Transverse colon (tissue), 4 donors: ENCODE measurements around the gene CCDC88C. TPM values are rescaled to one million over a fixed set of nuclear protein-coding genes. Genes with fewer than 3 reads are reported as not detected.

ENCODE experiments used
- DNase-seq: peaks from one replicate; pipeline ENCODE4 v3.0.0-alpha.2; 2019
- H3K27ac ChIP-seq, 4 donors: fragments of 200-600 bp; sonication (generic); 2 replicates each; pipeline ENCODE4 v1.5.1; 2016 to 2018; ENCODE audit warnings: inconsistent platforms in 4 of 4
- H3K27me3 ChIP-seq: fragments of 200-600 bp; sonication (generic); 2 replicates; pipeline ENCODE4 v1.5.1; 2017; ENCODE audit warnings: inconsistent platforms
- H3K36me3 ChIP-seq, 4 donors: fragments of 200-600 bp; sonication (generic); 2 replicates each; pipeline ENCODE4 v1.5.1; 2017 to 2019; ENCODE audit warnings: inconsistent platforms in 4 of 4
- H3K4me1 ChIP-seq, 4 donors: fragments of 200-600 bp; sonication (generic); 2 replicates each; pipeline ENCODE4 v1.5.1; 2017 to 2020; ENCODE audit warnings: inconsistent platforms in 4 of 4
- H3K4me3 ChIP-seq, 4 donors: fragments of 200-600 bp; sonication (generic); 1 replicate in 1 of 4; 2 replicates in 3 of 4; pipeline versions ENCODE4 v1.5.1 to v1.6.1; 2017 to 2019; ENCODE audit warnings: inconsistent platforms in 4 of 4
- H3K9me3 ChIP-seq, 2 donors: fragments of 200-600 bp; sonication (generic); 2 replicates each; pipeline ENCODE4 v1.5.1; 2017 to 2019; ENCODE audit warnings: inconsistent platforms in 2 of 2
- EP300 ChIP-seq: sonication (generic); formaldehyde crosslinking; IDR thresholded peaks from one replicate; pipeline ENCODE4 v1.6.1; 2017; ENCODE audit warnings: antibody characterized with exemption, low read depth
- POLR2A ChIP-seq: fragments of 450-650 bp; IDR thresholded peaks from one replicate; pipeline ENCODE4 v1.6.1; 2016; ENCODE audit warnings: antibody characterized with exemption, mild to moderate bottlenecking, moderate library complexity
- POLR2AphosphoS5 ChIP-seq, 3 donors: sonication (generic); formaldehyde crosslinking; IDR thresholded peaks; one replicate each; pipeline ENCODE4 v1.6.1; 2016; ENCODE audit warnings: antibody characterized with exemption in 3 of 3
- WGBS, 2 donors: methylation state at CpG; one replicate each; pipeline ENCODE4 v1.1.5; 2018; ENCODE audit warnings: low coverage in 1 of 2; 5-methylcytosine and 5-hydroxymethylcytosine counted together
- in situ Hi-C, 4 donors: fragments of 200-750 bp; cut with MboI; loops; one replicate each; pipeline versions ENCODE4 v1.15.0 to v1.15.1; 2017; ENCODE audit warnings: low sequenced_read_pairs in 3 of 4, low pct_ligation_motif_present in 1 of 4, low pct_unique_long_range_greater_than_20kb in 1 of 4
- intact Hi-C: fragments of 100-400 bp; cut with DNase I; formaldehyde crosslinking; loops from one replicate; pipeline ENCODE4 v1.15.1; 2023; ENCODE audit warnings: low total_unique reads
- total RNA-seq, 4 donors: library from RNA; depleted of rRNA; stranded (reverse); fragments of >200 nt; gene quantifications; one replicate each; pipeline ENCODE4 v1.1.0, GENCODE V29; 2016
- TF ChIP-seq, protein P1 (sequence below), 5 experiments: fragments of 200-600 bp in 3 of 5; fragments of 450-650 bp in 2 of 5; sonication (generic) in 3 of 5; IDR thresholded peaks; 1 replicate in 2 of 5; 2 replicates in 3 of 5; pipeline ENCODE4 v1.5.1; 2016 to 2017; ENCODE audit warnings: antibody characterized with exemption in 5 of 5, inconsistent platforms in 3 of 5, mild to moderate bottlenecking in 2 of 5, moderate library complexity in 1 of 5

The CCDC88C gene
- total RNA-seq, 4 donors from 2014 or later: 29.5 to 171 (median 60.3) TPM

GRCh38 chr14:91256661-91257060 is 161.0 kb downstream of the CCDC88C start:
- Histone ChIP-seq H3K27ac (peak overlapping the region in 2 of 4 donors; percentile 56 to 58), H3K36me3 (no peaks in the 10 kb centered on the region), H3K4me1 (peaks cover 12 to 36% (median 27%) of the 10 kb centered on the region in 4 donors), H3K9me3 (no peaks in the 10 kb centered on the region), H3K27me3 (peaks cover 5% of the 10 kb centered on the region), H3K4me3 (no peak overlapping the region)
- DNase-seq: no peak
- TF ChIP-seq POLR2AphosphoS5 (IDR thresholded peaks at IDR 0.05): no peak
- TF ChIP-seq, protein P1, sequence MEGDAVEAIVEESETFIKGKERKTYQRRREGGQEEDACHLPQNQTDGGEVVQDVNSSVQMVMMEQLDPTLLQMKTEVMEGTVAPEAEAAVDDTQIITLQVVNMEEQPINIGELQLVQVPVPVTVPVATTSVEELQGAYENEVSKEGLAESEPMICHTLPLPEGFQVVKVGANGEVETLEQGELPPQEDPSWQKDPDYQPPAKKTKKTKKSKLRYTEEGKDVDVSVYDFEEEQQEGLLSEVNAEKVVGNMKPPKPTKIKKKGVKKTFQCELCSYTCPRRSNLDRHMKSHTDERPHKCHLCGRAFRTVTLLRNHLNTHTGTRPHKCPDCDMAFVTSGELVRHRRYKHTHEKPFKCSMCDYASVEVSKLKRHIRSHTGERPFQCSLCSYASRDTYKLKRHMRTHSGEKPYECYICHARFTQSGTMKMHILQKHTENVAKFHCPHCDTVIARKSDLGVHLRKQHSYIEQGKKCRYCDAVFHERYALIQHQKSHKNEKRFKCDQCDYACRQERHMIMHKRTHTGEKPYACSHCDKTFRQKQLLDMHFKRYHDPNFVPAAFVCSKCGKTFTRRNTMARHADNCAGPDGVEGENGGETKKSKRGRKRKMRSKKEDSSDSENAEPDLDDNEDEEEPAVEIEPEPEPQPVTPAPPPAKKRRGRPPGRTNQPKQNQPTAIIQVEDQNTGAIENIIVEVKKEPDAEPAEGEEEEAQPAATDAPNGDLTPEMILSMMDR (IDR thresholded peaks at IDR 0.05): no peak
- TF ChIP-seq EP300: no peak
- TF ChIP-seq POLR2A: no peak
- in situ Hi-C loops (no loop called here), intact Hi-C loops (no loop called here)
- 14 to 50% methylated on average over 1 of the region's 1 CpG for WGBS, 2 donors

- Histone ChIP-seq H3K27ac (peak overlapping the region in 1 of 4 donors; percentile 22), H3K4me1 (peaks cover 12 to 39% (median 29%) of the 10 kb centered on the region in 4 donors), H3K9me3 (no peaks in the 10 kb centered on the region)
These were observed 162.5 kb downstream of the CCDC88C start for GRCh38 chr14:91255026-91255695.

DNA sequence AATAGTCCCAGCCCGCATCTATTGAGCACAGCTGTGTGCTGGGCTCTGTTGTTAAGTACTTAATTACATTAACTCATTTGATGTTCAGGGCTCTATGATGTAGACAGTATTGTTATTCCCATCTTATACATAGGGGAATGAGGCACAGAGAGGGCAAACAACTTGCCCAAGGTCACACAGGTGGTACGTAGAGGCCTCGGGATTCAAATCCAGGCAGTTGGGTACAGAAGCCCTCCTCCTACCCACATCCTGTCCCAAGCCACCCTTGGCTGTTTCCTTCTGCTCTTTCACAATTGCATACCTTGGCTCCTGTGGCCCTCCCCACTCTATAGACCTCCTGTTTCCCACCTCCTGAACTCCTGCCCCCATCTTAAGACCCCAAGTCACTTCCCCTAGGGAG is 163.2 kb downstream of the CCDC88C start:
- intact Hi-C loops: no loop called here
- no peak for DNase-seq
- peaks cover 12 to 40% (median 31%) of the 10 kb centered on the region in 4 donors for H3K4me1 ChIP-seq
- H3K36me3 ChIP-seq: no peaks in the 10 kb centered on the region
- H3K4me3 ChIP-seq: no peak overlapping the region
- H3K27ac ChIP-seq: peak overlapping the region in 2 of 4 donors; percentile 44 to 51
- WGBS, 2 donors: 50 to 61% methylated on average over 2 to 3 of the region's 3 CpGs
- H3K9me3 ChIP-seq: no peaks in the 10 kb centered on the region
- TF ChIP-seq POLR2AphosphoS5 (IDR thresholded peaks at IDR 0.05) (no peak), EP300 (no peak), POLR2A (no peak)
- TF ChIP-seq, protein P1 (IDR thresholded peaks at IDR 0.05): no peak
- H3K27me3 ChIP-seq: peaks cover 5% of the 10 kb centered on the region
- in situ Hi-C loops: no loop called here

More at GRCh38 chr14:91255026-91255695, 162.5 kb downstream of the CCDC88C start:
- no peak for DNase-seq
- peaks cover 5% of the 10 kb centered on the region for H3K27me3 ChIP-seq
- intact Hi-C loops: no loop called here
- in situ Hi-C loops: no loop called here
- TF ChIP-seq EP300 (no peak), POLR2A (no peak), POLR2AphosphoS5 (IDR thresholded peaks at IDR 0.05) (no peak)
- TF ChIP-seq, protein P1 (IDR thresholded peaks at IDR 0.05): no peak
- 67 to 76% methylated on average over 3 to 9 of the region's 9 CpGs for WGBS, 2 donors
- H3K4me3 ChIP-seq: no peak overlapping the region
- H3K36me3 ChIP-seq: no peaks in the 10 kb centered on the region

GRCh38 chr14:91253795-91254323 is 163.8 kb downstream of the CCDC88C start:
- TF ChIP-seq POLR2AphosphoS5 (IDR thresholded peaks at IDR 0.05): no peak
- no peak for TF ChIP-seq EP300
- TF ChIP-seq POLR2A: no peak
- TF ChIP-seq, protein P1 (IDR thresholded peaks at IDR 0.05): no peak
- H3K4me3 ChIP-seq: peak overlapping the region; percentile 26 to 63 (median 48)
- H3K27ac ChIP-seq: peak overlapping the region; percentile 44 to 56 (median 51)
- no peak for DNase-seq
- 32 to 50% methylated on average over 4 to 16 of the region's 20 CpGs for WGBS, 2 donors
- intact Hi-C loops (no loop called here), in situ Hi-C loops (no loop called here)
- H3K9me3 ChIP-seq: no peaks in the 10 kb centered on the region
- peaks cover 5% of the 10 kb centered on the region for H3K27me3 ChIP-seq
- no peaks in the 10 kb centered on the region for H3K36me3 ChIP-seq
- H3K4me1 ChIP-seq: peaks cover 12 to 40% (median 31%) of the 10 kb centered on the region in 4 donors
